Activated naive CD8-positive, alpha-beta T cell treated with anti-CD3 and anti-CD28 coated beads for 36 hours (primary cell): Measurements from ENCODE around the gene ZBTB20. TPM values are rescaled to one million over a fixed set of nuclear protein-coding genes. Genes with fewer than 3 reads are reported as not detected.

Experiments
- DNase-seq: peaks from one replicate; pipeline ENCODE4 v3.0.0; 2021
- H3K27ac Mint-ChIP-seq: one replicate; pipeline ENCODE4 v1.8.0; 2022; ENCODE audit warnings: mild to moderate bottlenecking, moderate library complexity, mixed read lengths
- H3K27me3 Mint-ChIP-seq: one replicate; pipeline ENCODE4 v1.8.0; 2022; ENCODE audit warnings: mild to moderate bottlenecking, mixed read lengths
- H3K36me3 Mint-ChIP-seq: one replicate; pipeline ENCODE4 v1.8.0; 2021; ENCODE audit warnings: mild to moderate bottlenecking, mixed read lengths
- H3K4me1 Mint-ChIP-seq: one replicate; pipeline ENCODE4 v1.8.0; 2021; ENCODE audit warnings: mixed read lengths
- H3K4me3 Mint-ChIP-seq: one replicate; pipeline ENCODE4 v1.8.0; 2022; ENCODE audit warnings: mild to moderate bottlenecking, moderate library complexity, mixed read lengths
- H3K9me3 Mint-ChIP-seq: one replicate; pipeline ENCODE4 v1.8.0; 2022; ENCODE audit warnings: mixed read lengths
- total RNA-seq, 2 experiments: library from RNA; stranded (reverse); gene quantifications; one replicate each; pipeline ENCODE4 v1.2.3, GENCODE V29; 2021

Gene ZBTB20
- total RNA-seq, 2 experiments from 2014 or later, result 3.5 to 4.5 TPM

- H3K36me3 Mint-ChIP-seq, result peaks cover 9% of the 10 kb centered on the region
- H3K9me3 Mint-ChIP-seq, result no peaks in the 10 kb centered on the region
- H3K27me3 Mint-ChIP-seq, result no peaks in the 10 kb centered on the region
- DNase-seq, result no peak
- H3K4me3 Mint-ChIP-seq, result peak overlapping the region; percentile 4
- no peak overlapping the region for H3K27ac Mint-ChIP-seq
- H3K4me1 Mint-ChIP-seq, result peaks cover 44% of the 10 kb centered on the region
Measured at GRCh38 chr3:114721864-114722263, 425.2 kb downstream of the ZBTB20 start.

GRCh38 chr3:114721209-114721608 lies 425.9 kb downstream of the ZBTB20 start:
- Mint-ChIP-seq H3K4me3 (no peak overlapping the region), H3K27ac (no peak overlapping the region), H3K36me3 (peaks cover 9% of the 10 kb centered on the region), H3K9me3 (no peaks in the 10 kb centered on the region), H3K4me1 (peaks cover 48% of the 10 kb centered on the region), H3K27me3 (no peaks in the 10 kb centered on the region)
- no peak for DNase-seq

- H3K9me3 Mint-ChIP-seq, result no peaks in the 10 kb centered on the region
- peaks cover 7% of the 10 kb centered on the region for H3K36me3 Mint-ChIP-seq
- peaks cover 45% of the 10 kb centered on the region for H3K4me1 Mint-ChIP-seq
- no peak for DNase-seq
- no peak overlapping the region for H3K4me3 Mint-ChIP-seq
- H3K27ac Mint-ChIP-seq, result no peak overlapping the region
- H3K27me3 Mint-ChIP-seq, result no peaks in the 10 kb centered on the region
Measured at GRCh38 chr3:114718898-114719210, 428.2 kb downstream of the ZBTB20 start.

DNA sequence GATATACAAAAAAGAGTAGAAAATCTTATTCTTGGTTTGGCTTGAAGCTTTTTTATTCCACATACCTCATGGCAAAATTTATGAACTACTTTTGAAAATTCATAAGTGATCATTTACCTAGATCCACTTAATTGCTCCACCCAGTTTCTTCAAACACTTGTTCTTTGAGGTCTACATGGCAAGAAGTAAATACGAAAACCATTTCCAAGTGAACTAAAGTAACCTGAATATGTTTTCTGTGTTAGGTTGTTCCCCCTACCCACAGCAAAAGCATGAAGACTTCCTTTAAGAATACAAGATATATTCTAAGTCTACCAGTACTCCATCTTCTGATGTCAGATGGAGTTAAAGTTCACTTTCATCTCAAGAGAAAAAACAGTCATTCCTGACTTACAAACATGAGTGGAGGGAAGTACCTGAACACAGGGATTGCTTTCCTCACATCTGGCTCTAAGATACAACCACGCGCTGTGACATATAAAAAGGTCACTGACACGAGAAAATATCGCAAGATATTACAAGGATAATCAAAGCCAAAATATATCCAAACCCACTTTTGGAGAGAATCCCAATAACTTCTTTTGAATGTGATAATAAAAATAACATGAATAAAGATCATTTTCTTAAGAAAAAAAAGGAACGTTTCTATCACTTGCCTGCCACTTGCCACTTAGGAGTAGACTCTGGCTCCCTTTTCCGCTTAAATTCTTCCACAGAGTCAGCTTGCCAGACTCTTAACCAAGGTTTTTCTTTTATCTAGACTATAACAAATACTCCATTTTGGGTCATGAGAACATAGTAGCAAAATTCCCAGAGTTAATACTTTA lies 428.8 kb downstream of the ZBTB20 start:
- no peak for DNase-seq
- Mint-ChIP-seq H3K27ac (no peak overlapping the region), H3K4me1 (peaks cover 44% of the 10 kb centered on the region), H3K36me3 (peaks cover 8% of the 10 kb centered on the region), H3K27me3 (no peaks in the 10 kb centered on the region), H3K4me3 (no peak overlapping the region), H3K9me3 (no peaks in the 10 kb centered on the region)

- Mint-ChIP-seq H3K27me3 (no peaks in the 10 kb centered on the region), H3K27ac (no peak overlapping the region), H3K36me3 (peaks cover 8% of the 10 kb centered on the region), H3K4me1 (peaks cover 32% of the 10 kb centered on the region), H3K9me3 (no peaks in the 10 kb centered on the region), H3K4me3 (no peak overlapping the region)
- DNase-seq, result no peak
Measured at GRCh38 chr3:114716916-114717315, 430.2 kb downstream of the ZBTB20 start.

GRCh38 chr3:114716126-114716525 lies 431.0 kb downstream of the ZBTB20 start:
- no peaks in the 10 kb centered on the region for H3K27me3 Mint-ChIP-seq
- no peak overlapping the region for H3K27ac Mint-ChIP-seq
- no peak overlapping the region for H3K4me3 Mint-ChIP-seq
- DNase-seq, result no peak
- no peaks in the 10 kb centered on the region for H3K9me3 Mint-ChIP-seq
- H3K36me3 Mint-ChIP-seq, result peaks cover 7% of the 10 kb centered on the region
- H3K4me1 Mint-ChIP-seq, result peaks cover 26% of the 10 kb centered on the region

DNA sequence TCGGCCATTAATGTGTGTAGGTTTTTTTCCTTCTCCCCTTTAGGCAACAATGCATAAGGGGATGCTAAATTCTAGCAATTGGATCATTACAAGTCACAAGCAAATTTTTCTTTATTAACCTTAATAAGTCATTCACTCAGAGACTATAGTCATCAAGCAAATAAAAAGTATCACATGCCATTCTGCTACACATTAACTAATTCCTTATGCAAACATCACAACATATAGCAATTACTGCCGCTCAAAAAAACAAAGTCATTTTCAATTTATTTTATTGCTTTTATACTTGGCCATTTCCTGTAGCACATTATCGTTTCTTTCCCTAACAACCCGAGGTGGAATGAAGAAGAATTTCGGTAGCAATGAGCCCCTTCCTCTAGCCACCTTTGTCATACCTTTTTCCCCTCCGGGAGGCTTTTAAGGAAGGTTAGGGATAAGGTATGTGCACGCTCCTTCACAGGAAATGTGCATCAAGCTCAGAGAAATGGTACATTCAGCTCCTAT lies 432.1 kb downstream of the ZBTB20 start:
- H3K27ac Mint-ChIP-seq, result no peak overlapping the region
- H3K4me1 Mint-ChIP-seq, result peaks cover 24% of the 10 kb centered on the region
- H3K4me3 Mint-ChIP-seq, result no peak overlapping the region
- no peaks in the 10 kb centered on the region for H3K9me3 Mint-ChIP-seq
- H3K36me3 Mint-ChIP-seq, result peaks cover 6% of the 10 kb centered on the region
- no peak for DNase-seq
- no peaks in the 10 kb centered on the region for H3K27me3 Mint-ChIP-seq

GRCh38 chr3:114714237-114714636 lies 432.9 kb downstream of the ZBTB20 start:
- peaks cover 6% of the 10 kb centered on the region for H3K36me3 Mint-ChIP-seq
- DNase-seq, result no peak
- peaks cover 20% of the 10 kb centered on the region for H3K4me1 Mint-ChIP-seq
- H3K9me3 Mint-ChIP-seq, result no peaks in the 10 kb centered on the region
- no peak overlapping the region for H3K27ac Mint-ChIP-seq
- H3K4me3 Mint-ChIP-seq, result no peak overlapping the region
- H3K27me3 Mint-ChIP-seq, result no peaks in the 10 kb centered on the region

DNA sequence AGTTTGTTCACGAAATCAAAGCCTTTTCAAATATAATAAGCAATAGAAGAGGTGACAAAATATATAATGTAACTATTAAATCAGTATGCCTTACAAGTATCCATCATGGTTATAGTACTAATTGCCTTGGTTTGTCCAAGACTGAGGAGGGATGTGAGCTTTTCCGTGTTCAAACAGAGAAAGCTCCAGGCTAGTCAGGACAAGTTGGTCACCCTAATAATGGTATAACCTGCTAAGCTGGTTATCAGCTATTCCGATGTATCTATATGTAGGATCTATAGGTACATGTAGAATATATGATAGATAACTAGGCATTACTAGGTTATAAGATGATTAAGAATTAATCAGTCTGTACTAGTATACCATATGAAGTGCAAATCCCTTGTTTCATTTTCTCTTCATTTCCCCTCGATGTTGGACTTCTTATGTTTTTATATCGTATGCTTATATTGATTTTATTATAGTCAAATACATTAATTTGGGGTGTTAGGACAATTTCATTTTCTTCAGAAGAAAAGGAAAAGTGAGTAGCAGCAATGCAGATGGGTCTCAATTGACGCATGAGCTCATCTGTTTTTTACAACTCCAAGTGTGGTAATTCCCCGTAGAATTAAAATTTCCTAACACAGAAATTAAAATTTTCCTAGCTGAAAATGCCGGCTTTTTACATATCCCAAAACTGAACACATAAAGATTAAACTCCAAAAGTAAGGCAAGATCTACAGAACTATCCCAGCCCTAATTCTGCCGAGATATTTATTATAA lies 434.2 kb downstream of the ZBTB20 start:
- H3K27ac Mint-ChIP-seq, result no peak overlapping the region
- no peak for DNase-seq
- no peak overlapping the region for H3K4me3 Mint-ChIP-seq
- H3K36me3 Mint-ChIP-seq, result peaks cover 6% of the 10 kb centered on the region
- H3K9me3 Mint-ChIP-seq, result no peaks in the 10 kb centered on the region
- peaks cover 19% of the 10 kb centered on the region for H3K4me1 Mint-ChIP-seq
- no peaks in the 10 kb centered on the region for H3K27me3 Mint-ChIP-seq

DNA sequence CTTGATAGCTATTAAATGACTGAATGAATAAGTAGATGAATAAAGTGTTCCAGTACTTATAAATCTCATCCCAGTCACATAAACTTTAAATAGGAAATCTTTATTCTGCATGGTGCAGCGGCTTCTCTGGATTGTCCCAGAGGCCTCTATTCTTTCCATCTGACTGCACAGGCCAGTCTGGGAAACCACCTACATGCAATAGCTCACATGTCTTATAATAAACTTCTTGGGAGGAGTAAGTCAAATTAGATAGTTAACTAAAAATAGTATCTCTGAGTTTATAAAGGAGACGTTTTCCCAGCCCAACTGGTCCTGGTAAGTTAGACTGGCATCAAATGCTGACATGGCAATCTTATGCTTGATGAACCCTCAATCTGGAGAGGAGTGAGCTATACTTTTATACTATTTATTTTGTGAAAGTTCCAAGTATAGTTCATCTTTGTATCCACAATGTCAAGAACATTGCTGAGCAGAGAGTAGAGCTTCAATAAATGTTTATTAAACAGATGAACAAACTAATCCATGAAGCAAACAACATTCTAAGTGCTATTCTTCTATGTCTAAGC lies 435.7 kb downstream of the ZBTB20 start:
- H3K36me3 Mint-ChIP-seq, result peaks cover 6% of the 10 kb centered on the region
- no peak overlapping the region for H3K27ac Mint-ChIP-seq
- H3K4me3 Mint-ChIP-seq, result no peak overlapping the region
- no peaks in the 10 kb centered on the region for H3K9me3 Mint-ChIP-seq
- DNase-seq, result no peak
- no peaks in the 10 kb centered on the region for H3K27me3 Mint-ChIP-seq
- H3K4me1 Mint-ChIP-seq, result peaks cover 19% of the 10 kb centered on the region

DNA sequence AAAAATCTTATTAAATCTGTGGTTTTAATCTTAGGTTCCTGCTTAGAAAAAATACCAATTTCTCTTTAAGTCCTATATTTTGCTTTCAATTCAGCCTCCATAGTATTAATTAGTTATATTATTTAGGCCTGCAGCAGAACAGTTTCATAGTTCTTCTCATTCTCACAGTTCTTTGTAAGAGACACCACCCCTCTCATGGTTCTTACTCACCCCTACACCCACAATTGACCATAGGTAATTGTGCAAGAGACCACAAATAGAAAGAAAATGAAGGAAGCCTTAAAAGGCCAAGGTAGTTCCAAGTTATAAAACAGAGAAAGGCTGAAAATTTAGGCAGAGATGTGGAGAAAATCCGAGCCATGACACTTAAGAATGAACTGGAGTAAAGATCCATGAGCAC lies 438.0 kb downstream of the ZBTB20 start:
- Mint-ChIP-seq H3K27ac (no peak overlapping the region), H3K9me3 (no peaks in the 10 kb centered on the region), H3K27me3 (no peaks in the 10 kb centered on the region), H3K36me3 (peaks cover 7% of the 10 kb centered on the region), H3K4me1 (peaks cover 29% of the 10 kb centered on the region), H3K4me3 (no peak overlapping the region)
- no peak for DNase-seq

DNA sequence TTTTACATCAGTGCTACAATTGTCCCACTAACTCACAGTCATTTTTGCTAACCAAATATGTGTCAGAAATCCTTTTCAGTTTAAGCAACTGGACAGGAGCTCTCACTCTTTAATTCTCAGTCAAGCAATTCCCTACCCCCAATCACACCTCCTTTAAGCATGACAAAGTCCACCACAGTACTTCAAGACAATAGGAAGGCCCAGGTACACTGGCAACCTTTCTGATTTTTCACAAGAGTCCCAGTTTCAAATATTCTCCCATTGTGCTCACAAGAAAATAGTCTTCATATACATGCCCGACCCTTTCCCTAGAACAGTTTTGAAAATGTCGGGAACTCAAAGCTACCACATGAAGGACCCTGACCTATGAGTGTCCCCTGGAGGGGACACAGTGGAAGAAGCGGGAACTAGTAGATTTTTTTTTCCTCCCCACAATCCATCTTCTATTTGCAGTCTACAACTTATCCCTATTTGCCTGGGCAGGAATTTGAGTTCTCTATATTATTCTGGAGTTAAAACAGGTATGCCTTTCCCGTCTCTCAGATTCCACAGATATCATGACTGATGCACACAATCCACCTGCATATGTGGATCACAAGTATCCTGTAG lies 439.7 kb downstream of the ZBTB20 start:
- no peak overlapping the region for H3K4me3 Mint-ChIP-seq
- no peak for DNase-seq

DNA sequence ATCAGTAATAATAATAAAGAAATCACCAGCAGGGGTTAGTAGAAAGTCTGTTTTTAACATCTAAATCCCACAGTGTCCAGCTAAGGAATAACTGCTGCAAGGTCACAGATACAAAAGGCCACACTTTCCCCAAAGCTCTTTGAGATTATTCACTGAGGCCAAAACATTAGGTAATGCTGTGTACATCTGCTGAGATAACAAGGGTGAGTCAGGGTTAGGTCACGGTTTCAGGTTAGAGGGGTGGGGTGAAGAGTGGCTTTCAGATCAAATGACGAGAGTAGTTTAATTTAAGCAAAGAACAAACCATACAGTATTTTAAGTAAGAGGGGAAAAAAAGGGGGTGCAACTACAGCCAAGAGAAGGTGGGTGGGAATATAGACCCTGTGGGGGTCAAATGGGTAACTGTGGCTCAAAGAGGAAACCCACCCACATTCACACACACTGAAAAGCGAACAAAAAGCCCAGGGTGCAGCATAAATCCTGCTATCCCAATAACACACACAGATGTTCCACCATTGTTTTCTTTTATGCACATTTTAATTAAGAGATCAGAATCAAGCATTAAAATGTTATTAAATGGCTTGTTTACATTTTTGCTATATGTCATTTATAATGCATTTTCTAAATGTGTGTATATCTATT lies 440.4 kb downstream of the ZBTB20 start:
- Mint-ChIP-seq H3K9me3 (no peaks in the 10 kb centered on the region), H3K4me1 (peaks cover 29% of the 10 kb centered on the region), H3K36me3 (peaks cover 4% of the 10 kb centered on the region), H3K27me3 (no peaks in the 10 kb centered on the region), H3K27ac (peak overlapping the region; percentile 18), H3K4me3 (peak overlapping the region; percentile 1)
- DNase-seq, result peak; percentile 43

More for the DNA sequence above, 439.7 kb downstream of the ZBTB20 start:
- Mint-ChIP-seq H3K4me1 (peaks cover 29% of the 10 kb centered on the region), H3K27me3 (no peaks in the 10 kb centered on the region), H3K36me3 (peaks cover 6% of the 10 kb centered on the region), H3K27ac (no peak overlapping the region), H3K9me3 (no peaks in the 10 kb centered on the region)

DNA sequence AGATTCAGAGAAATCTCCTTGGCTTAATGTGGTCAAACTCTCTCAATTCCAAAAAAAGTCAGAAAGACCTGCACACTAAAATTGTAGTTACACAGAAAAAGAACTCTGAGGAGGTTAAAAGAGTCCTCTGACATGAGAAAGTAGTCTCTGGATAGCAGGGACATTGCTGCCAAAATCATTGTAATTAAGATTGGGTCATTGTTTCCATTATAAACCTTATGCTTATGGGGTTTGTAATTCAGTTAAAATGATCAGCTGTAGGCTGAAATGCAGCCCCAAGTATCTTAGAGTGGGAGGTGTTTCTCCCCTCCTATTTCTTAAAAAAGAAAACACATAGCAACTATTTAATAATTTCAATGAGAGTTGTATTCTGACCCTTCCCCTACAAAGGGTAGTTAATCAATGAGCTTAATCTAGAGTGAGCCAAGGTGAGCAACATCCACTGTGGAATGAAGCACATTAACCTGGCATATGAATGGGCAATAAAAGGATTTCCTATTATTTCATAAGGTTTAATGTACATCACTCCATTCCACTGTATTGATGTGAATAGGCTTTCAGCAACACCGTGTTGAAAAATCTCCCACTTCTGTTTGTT lies 446.4 kb downstream of the ZBTB20 start:
- Mint-ChIP-seq H3K27ac (peak overlapping the region; percentile 64), H3K27me3 (no peaks in the 10 kb centered on the region), H3K36me3 (peaks cover 10% of the 10 kb centered on the region), H3K9me3 (no peaks in the 10 kb centered on the region), H3K4me1 (peaks cover 14% of the 10 kb centered on the region), H3K4me3 (no peak overlapping the region)
- no peak for DNase-seq
